GM12875 (cell line): ENCODE results near the gene SUGT1.
"Not testable (repeated sequence)": the region's sequence is repeated elsewhere in the genome, so short reads cannot be mapped to it uniquely, and the experiment has no call there.

Source experiments
- H3K4me3 ChIP-seq: one replicate; pipeline ENCODE4 v1.5.1; 2011; ENCODE audit warnings: low read depth, low read length, control low read depth
- CTCF ChIP-seq: IDR thresholded peaks from 2 replicates; pipeline ENCODE4 v1.5.1; 2011; ENCODE audit warnings: low read depth, mild to moderate bottlenecking, control low read depth, inconsistent platforms, low read length, moderate library complexity, borderline replicate concordance; ENCODE audit not compliant: insufficient read depth

The SUGT1 gene

GRCh38 chr13:52652196-52652979, at the start of gene SUGT1:
Gene SUGT1, plus strand, starts transcription at chr13:52652836. Its CDS starts 85 bp downstream, at chr13:52652921.
- peak within 1 kb of the TSS; percentile 92 for H3K4me3 ChIP-seq
- TF ChIP-seq CTCF, result peak; percentile 73

GRCh38 chr13:52603316-52603715, 49.3 kb upstream of the SUGT1 start:
- not testable (repeated sequence) for H3K4me3 ChIP-seq

- not testable (repeated sequence) for H3K4me3 ChIP-seq
Observed at GRCh38 chr13:52606126-52606525, 46.5 kb upstream of the SUGT1 start.

GRCh38 chr13:52606795-52607194, 45.8 kb upstream of the SUGT1 start:
- H3K4me3 ChIP-seq, result not testable (repeated sequence)

- H3K4me3 ChIP-seq, result not testable (repeated sequence)
Observed at GRCh38 chr13:52608184-52608583, 44.5 kb upstream of the SUGT1 start.

- TF ChIP-seq CTCF, result 0 out of 2 replicates have a peak, but pooled peaks have one; percentile 10
- H3K4me3 ChIP-seq, result not testable (repeated sequence)
Observed at GRCh38 chr13:52609013-52609606, 43.5 kb upstream of the SUGT1 start.

GRCh38 chr13:52610158-52610557, 42.5 kb upstream of the SUGT1 start:
- not testable (repeated sequence) for H3K4me3 ChIP-seq

- no peak for TF ChIP-seq CTCF
- no peak overlapping the region for H3K4me3 ChIP-seq
Observed at GRCh38 chr13:52615134-52615801, 37.4 kb upstream of the SUGT1 start.

GRCh38 chr13:52615812-52616211, 36.8 kb upstream of the SUGT1 start:
- no peak overlapping the region for H3K4me3 ChIP-seq
- no peak for TF ChIP-seq CTCF
